H9 (cell line): Measurements from ENCODE around the gene EXOC6. TPM values are rescaled to one million over a fixed set of nuclear protein-coding genes. Genes with fewer than 3 reads are reported as not detected.

Experiments used
- DNase-seq: peaks from one replicate; pipeline ENCODE4 v3.0.0-alpha.2; 2017
- H2AFZ ChIP-seq: one replicate; pipeline ENCODE4 v1.6.1; 2013; ENCODE audit warnings: mild to moderate bottlenecking, low read length, control low read depth, moderate library complexity
- H2AK5ac ChIP-seq: 2 replicates; pipeline ENCODE4 v1.6.1; 2013; ENCODE audit warnings: low read length, control low read depth, mixed read lengths; ENCODE audit not compliant: insufficient read length
- H2BK120ac ChIP-seq: one replicate; pipeline ENCODE4 v1.6.1; 2013; ENCODE audit warnings: low read depth, mild to moderate bottlenecking, low read length, control low read depth, inconsistent platforms; ENCODE audit not compliant: poor library complexity, severe bottlenecking
- H2BK12ac ChIP-seq: 2 replicates; pipeline ENCODE4 v1.6.1; 2013; ENCODE audit warnings: low read length, control low read depth, mixed read lengths, low read depth; ENCODE audit not compliant: insufficient read length
- H2BK15ac ChIP-seq: 2 replicates; pipeline ENCODE4 v1.6.1; 2013; ENCODE audit warnings: low read depth, low read length, control low read depth
- H2BK20ac ChIP-seq: one replicate; pipeline ENCODE4 v1.6.1; 2013; ENCODE audit warnings: low read depth, mild to moderate bottlenecking, low read length, control low read depth, inconsistent platforms; ENCODE audit not compliant: poor library complexity, severe bottlenecking
- H2BK5ac ChIP-seq: 2 replicates; pipeline ENCODE4 v1.6.1; 2013; ENCODE audit warnings: low read length, control low read depth, mixed read lengths; ENCODE audit not compliant: insufficient read length
- H3K14ac ChIP-seq: 2 replicates; pipeline ENCODE4 v1.6.1; 2013; ENCODE audit warnings: low read length, control low read depth; ENCODE audit not compliant: insufficient read depth
- H3K18ac ChIP-seq: 2 replicates; pipeline ENCODE4 v1.6.1; 2013; ENCODE audit warnings: low read depth, mild to moderate bottlenecking, mixed read lengths, low read length, control low read depth; ENCODE audit not compliant: insufficient read length
- H3K23ac ChIP-seq: 2 replicates; pipeline ENCODE4 v1.6.1; 2013; ENCODE audit warnings: low read length, control low read depth, mixed read lengths, low read depth; ENCODE audit not compliant: insufficient read length
- H3K23me2 ChIP-seq: 2 replicates; pipeline ENCODE4 v1.6.1; 2013; ENCODE audit warnings: low read depth, mild to moderate bottlenecking, mixed read lengths, low read length, control low read depth; ENCODE audit not compliant: insufficient read length, poor library complexity, severe bottlenecking
- H3K27ac ChIP-seq: 2 replicates; pipeline ENCODE4 v1.5.1; 2013; ENCODE audit warnings: low read length, control low read depth, mixed read lengths, low read depth; ENCODE audit not compliant: insufficient read length
- H3K27me3 ChIP-seq: 2 replicates; pipeline ENCODE4 v1.6.1; 2013; ENCODE audit warnings: low read length, control low read depth, inconsistent platforms; ENCODE audit not compliant: insufficient read depth
- H3K4ac ChIP-seq: 2 replicates; pipeline ENCODE4 v1.6.1; 2013; ENCODE audit warnings: low read depth, mild to moderate bottlenecking, control low read depth, inconsistent platforms, low read length, moderate library complexity
- H3K4me1 ChIP-seq: 2 replicates; pipeline ENCODE4 v1.6.1; 2013; ENCODE audit warnings: low read length, control low read depth, inconsistent platforms; ENCODE audit not compliant: insufficient read depth
- H3K4me2 ChIP-seq: 2 replicates; pipeline ENCODE4 v1.6.1; 2013; ENCODE audit warnings: low read length, control low read depth, mixed read lengths; ENCODE audit not compliant: insufficient read length, insufficient read depth
- H3K56ac ChIP-seq: 2 replicates; pipeline ENCODE4 v1.6.1; 2013; ENCODE audit warnings: low read depth, mild to moderate bottlenecking, mixed read lengths, low read length, control low read depth; ENCODE audit not compliant: insufficient read length
- H3K79me1 ChIP-seq: 2 replicates; pipeline ENCODE4 v1.6.1; 2013; ENCODE audit warnings: low read depth, mild to moderate bottlenecking, moderate library complexity, low read length, control low read depth, inconsistent platforms; ENCODE audit not compliant: insufficient read depth, poor library complexity, severe bottlenecking
- H3K79me2 ChIP-seq: 2 replicates; pipeline ENCODE4 v1.6.1; 2013; ENCODE audit warnings: low read length, control low read depth, inconsistent platforms; ENCODE audit not compliant: insufficient read depth
- H3K9ac ChIP-seq: 2 replicates; pipeline ENCODE4 v1.6.1; 2013; ENCODE audit warnings: low read length, control low read depth, mixed read lengths; ENCODE audit not compliant: insufficient read length; ENCODE audit errors: extremely low read depth
- H3K9me3 ChIP-seq: one replicate; pipeline ENCODE4 v1.6.1; 2013; ENCODE audit warnings: low read depth, low read length, inconsistent platforms; ENCODE audit not compliant: control insufficient read depth
- H3T11ph ChIP-seq: one replicate; pipeline ENCODE4 v1.6.1; 2013; ENCODE audit warnings: mild to moderate bottlenecking, low read length, control low read depth, inconsistent platforms
- H4K20me1 ChIP-seq: one replicate; pipeline ENCODE4 v1.6.1; 2013; ENCODE audit not compliant: control insufficient read depth, insufficient read length, insufficient read depth
- H4K5ac ChIP-seq: 2 replicates; pipeline ENCODE4 v1.6.1; 2013; ENCODE audit warnings: low read depth, mild to moderate bottlenecking, mixed read lengths, low read length, control low read depth; ENCODE audit not compliant: insufficient read length
- H4K8ac ChIP-seq: replicated peaks from 2 replicates; pipeline ENCODE4 v1.6.1; 2013; ENCODE audit warnings: low read length, control low read depth, mixed read lengths, low read depth; ENCODE audit not compliant: insufficient read length
- H4K91ac ChIP-seq: 2 replicates; pipeline ENCODE4 v1.6.1; 2013; ENCODE audit warnings: low read depth, mild to moderate bottlenecking, moderate library complexity, mixed read lengths, low read length, control low read depth; ENCODE audit not compliant: insufficient read length
- H3K27ac Mint-ChIP-seq, 3 experiments: 2 replicates in 2 of 3; 3 replicates in 1 of 3; pipeline ENCODE4 v1.8.0; 2020 to 2021; ENCODE audit warnings: mixed read lengths in 3 of 3, mild to moderate bottlenecking in 1 of 3, moderate library complexity in 1 of 3
- H3K27me3 Mint-ChIP-seq: 2 replicates; pipeline ENCODE4 v1.8.0; 2021; ENCODE audit warnings: low read depth, mild to moderate bottlenecking, moderate library complexity, mixed read lengths
- H3K36me3 Mint-ChIP-seq, 3 experiments: 2 replicates in 2 of 3; 3 replicates in 1 of 3; pipeline ENCODE4 v1.8.0; 2020 to 2021; ENCODE audit warnings: low read depth in 3 of 3, mixed read lengths in 3 of 3; ENCODE audit not compliant: insufficient read depth in 1 of 3
- H3K4me1 Mint-ChIP-seq, 2 experiments: 2 replicates each; pipeline ENCODE4 v1.8.0; 2020; ENCODE audit warnings: mixed read lengths in 2 of 2
- H3K4me3 Mint-ChIP-seq, 2 experiments: 2 replicates in 1 of 2; 3 replicates in 1 of 2; pipeline ENCODE4 v1.8.0; 2020 to 2021; ENCODE audit warnings: mild to moderate bottlenecking in 2 of 2, mixed read lengths in 2 of 2, moderate library complexity in 1 of 2
- H3K9me3 Mint-ChIP-seq, 2 experiments: 2 replicates in 1 of 2; 3 replicates in 1 of 2; pipeline ENCODE4 v1.8.0; 2020; ENCODE audit warnings: mild to moderate bottlenecking in 2 of 2, mixed read lengths in 2 of 2, moderate library complexity in 1 of 2
- CTCF ChIP-seq: fragments of 200-600 bp; sonication (generic); conservative IDR thresholded peaks from 3 replicates; pipeline ENCODE4 v1.8.0; 2021; ENCODE audit warnings: antibody characterized with exemption, mild to moderate bottlenecking
- WGBS: extraction: QIAGEN DNeasy Blood & Tissue Kit; methylation state at CpG from one replicate; pipeline ENCODE4 v1.1.7; 2013; ENCODE audit warnings: missing lambda C conversion rate, low lambda C conversion rate, mixed read lengths; ENCODE audit not compliant: insufficient read length; ENCODE audit errors: extremely low coverage; 5-methylcytosine and 5-hydroxymethylcytosine counted together
- total RNA-seq: library from RNA; stranded (reverse); gene quantifications from 2 replicates; pipeline ENCODE4 v1.2.1, GENCODE V29; 2021

Gene EXOC6
- total RNA-seq, 1 experiment from 2014 or later, result 9.0 TPM

- H3K36me3 Mint-ChIP-seq, result no peaks in the 10 kb centered on the region
- Histone ChIP-seq H3K9me3 (no peaks in the 10 kb centered on the region), H2AFZ (no peak overlapping the region), H3K79me1 (no peaks in the 10 kb centered on the region), H4K8ac (no peak overlapping the region), H4K91ac (no peak overlapping the region), H4K20me1 (no peaks in the 10 kb centered on the region), H2BK5ac (no peak overlapping the region), H2BK12ac (no peak overlapping the region), H3K4me2 (no peak overlapping the region), H4K5ac (no peak overlapping the region), H3K4me1 (no peaks in the 10 kb centered on the region; the same call in 1 of the 2 replicates), H3K4ac (no peak overlapping the region), H3K14ac (no peak overlapping the region), H3K23me2 (no peaks in the 10 kb centered on the region), H3K79me2 (no peaks in the 10 kb centered on the region), H2BK20ac (no peak overlapping the region), H3T11ph (no peak overlapping the region), H3K56ac (no peak overlapping the region), H3K27me3 (no peaks in the 10 kb centered on the region), H3K23ac (no peak overlapping the region), H3K18ac (no peak overlapping the region), H2BK120ac (no peak overlapping the region), H2AK5ac (no peak overlapping the region), H3K27ac (no peak overlapping the region), H2BK15ac (no peak overlapping the region), H3K9ac (no peak overlapping the region)
- no CpG with 5 or more reads among the region's 4 CpGs for WGBS
- TF ChIP-seq CTCF, result no peak
- DNase-seq, result no peak
- H3K27ac Mint-ChIP-seq, result no peak overlapping the region
- no peaks in the 10 kb centered on the region for H3K27me3 Mint-ChIP-seq
- no peaks in the 10 kb centered on the region for H3K9me3 Mint-ChIP-seq
- H3K4me1 Mint-ChIP-seq, result peaks cover 0 to 6% of the 10 kb centered on the region in 2 experiments; a peak in 2 of 4 replicates
- no peak overlapping the region for H3K4me3 Mint-ChIP-seq
Observed at GRCh38 chr10:92829786-92830377, 18.4 kb upstream of the EXOC6 start.
